ENCODE measurements around the gene EXOSC10.
"Not testable (repeated sequence)": the region's sequence is repeated elsewhere in the genome, so short reads cannot be mapped to it uniquely, and the experiment has no call there.

Gene EXOSC10

DNA sequence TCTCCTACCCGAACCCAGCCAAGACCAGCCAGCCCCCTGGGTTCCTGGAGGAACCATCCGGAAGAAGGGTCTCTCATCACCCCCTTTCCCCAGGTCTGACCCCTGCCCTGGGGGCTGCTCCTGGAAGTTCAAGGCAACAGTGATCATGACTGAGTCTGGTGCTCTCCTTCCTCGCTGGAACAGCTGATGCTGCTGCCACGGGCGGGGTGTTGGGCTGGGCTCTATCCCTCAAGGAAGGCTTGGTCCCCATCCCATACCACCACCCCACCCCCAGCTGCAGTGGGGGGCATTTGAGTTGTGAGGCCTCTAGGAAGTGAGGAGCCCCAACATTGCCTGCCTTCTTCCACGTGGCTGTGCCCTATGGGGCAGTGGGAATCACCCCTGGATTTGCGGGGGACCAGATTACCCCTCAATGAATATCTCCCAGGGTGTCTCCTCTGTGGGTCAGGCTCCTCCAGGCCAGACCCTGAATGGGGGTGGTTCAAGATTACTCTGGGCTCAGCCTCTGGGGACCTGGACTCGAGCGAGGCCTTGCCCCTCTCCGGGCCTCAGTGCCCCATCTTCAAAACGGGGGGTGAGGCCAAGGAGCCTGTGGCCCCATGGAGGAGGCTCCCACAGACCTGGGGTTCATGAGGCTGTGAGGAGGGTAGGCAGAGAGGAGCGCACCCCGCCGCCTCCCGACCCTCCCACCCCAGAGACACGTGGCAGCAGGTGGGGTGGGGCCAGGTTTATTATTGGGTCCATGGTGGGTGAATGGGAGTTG, 55.4 kb downstream of the EXOSC10 start:
- no peak for DNase-seq (ENCODE audit: low read depth in 2 of 2)

DNA sequence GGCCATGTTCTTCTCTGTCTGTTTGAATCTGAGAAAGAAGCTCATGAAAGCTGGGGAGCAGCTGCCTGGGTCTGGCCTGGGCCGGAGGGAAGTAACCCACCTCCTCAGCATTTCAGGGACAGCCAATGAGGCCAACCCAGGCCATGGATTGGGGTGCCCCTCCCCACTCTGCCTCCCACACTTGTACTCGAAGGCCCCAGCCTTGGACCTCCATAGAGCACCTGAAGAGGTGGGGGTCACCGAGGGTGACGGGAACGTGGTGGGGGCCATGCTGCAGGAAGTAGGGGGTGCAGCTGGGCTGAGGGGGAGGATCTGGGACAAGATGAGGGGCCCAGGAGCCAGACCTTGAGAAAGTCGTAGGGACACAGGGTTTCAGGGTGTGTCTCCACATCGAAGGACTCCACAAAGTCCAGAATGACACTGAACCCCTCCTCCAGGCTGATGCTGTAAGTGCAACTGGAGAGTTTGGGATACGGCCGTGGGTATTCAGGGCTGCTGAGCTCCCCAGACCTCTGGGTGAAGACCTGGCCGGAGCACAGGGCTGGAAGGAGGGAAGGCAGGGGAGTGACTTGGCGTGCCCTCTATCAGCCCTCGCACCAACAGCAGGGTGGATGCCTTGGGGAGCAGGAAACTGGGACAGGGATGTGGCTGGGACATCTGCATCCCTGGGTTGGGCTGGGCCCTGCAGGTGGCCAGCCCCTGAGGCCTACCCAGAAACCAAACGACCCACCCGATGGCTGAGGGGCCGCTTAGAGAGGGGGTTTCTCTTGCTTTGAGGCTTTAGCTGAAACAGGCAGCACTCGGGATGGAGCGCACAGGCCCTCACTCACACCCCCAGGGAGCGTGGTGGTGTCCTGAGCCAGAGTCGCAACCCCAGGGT, 56.4 kb downstream of the EXOSC10 start:
- DNase-seq (ENCODE audit: low read depth in 2 of 2) = no peak

- DNase-seq (ENCODE audit: low read depth in 2 of 2) = no peak
These were observed 57.6 kb downstream of the EXOSC10 start for GRCh38 chr1:11042065-11042464.

DNA sequence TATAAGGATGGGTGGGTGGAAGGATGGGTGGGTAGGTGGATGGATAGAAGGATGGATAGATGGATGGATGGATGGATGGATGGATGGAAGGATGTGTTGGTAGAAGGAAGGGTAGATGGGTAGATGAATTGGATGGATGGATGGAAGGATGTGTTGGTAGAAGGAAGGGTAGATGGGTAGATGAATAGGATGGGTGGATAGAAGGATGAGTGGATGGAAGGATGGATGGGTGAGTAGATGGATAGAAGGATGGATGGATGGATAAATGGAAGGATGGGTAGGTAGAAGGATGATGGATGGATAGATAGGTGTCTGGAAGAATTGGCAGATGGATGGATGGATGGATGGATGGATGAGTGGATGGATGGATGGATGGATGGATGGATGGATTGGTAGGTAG, 58.6 kb downstream of the EXOSC10 start:
- no peak for DNase-seq (ENCODE audit: low read depth in 2 of 2)

DNA sequence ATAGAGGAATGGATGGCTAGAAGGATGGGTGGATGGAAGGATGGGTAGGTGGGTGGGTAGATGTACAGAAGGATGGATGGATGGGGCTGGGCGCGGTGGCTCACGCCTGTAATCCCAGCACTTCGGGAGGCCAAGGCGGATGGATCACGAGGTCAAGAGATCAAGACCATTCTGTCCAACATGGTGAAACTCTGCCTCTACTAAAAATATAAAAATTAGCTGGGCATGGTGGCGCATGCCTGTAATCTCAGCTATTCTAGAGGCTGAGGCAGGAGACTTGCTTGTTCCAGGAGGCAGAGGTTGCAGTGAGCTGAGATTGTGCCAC, 59.6 kb downstream of the EXOSC10 start:
- not testable (repeated sequence) for DNase-seq (ENCODE audit: low read depth in 2 of 2)

DNA sequence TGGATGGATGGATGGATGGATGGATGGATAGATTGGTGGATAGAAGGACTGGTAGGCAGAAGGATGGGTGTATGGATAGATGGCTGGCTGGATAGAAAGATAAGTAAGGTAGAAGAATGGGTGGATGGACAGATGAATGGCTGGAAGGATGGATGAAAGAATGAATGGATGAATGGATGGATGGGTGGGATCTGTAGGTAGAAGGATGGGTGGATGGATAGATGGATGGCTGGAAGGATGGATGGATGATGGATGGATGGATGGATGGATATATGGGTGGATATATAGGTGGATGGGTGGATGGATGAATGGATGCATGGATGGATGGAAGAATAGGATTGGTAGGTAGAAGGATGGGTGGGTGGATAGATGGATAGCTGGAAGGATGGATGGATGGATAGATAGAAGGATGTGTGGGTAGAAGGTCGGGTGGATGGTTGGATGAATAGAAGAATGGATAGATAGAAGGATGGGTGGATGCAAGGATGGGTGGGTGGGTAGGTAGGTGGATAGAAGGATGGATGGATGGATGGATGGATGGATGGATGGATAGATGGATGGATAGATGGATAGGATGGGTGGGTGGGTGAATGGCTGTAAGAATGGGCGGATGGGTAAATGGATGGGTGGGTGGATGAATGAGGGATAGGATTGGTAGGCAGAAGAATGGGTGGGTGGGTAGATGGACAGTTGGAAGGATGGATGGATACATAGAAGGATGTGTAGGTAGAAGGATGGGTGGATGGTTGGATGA, 60.1 kb downstream of the EXOSC10 start:
- no peak for DNase-seq (ENCODE audit: low read depth in 2 of 2)

DNA sequence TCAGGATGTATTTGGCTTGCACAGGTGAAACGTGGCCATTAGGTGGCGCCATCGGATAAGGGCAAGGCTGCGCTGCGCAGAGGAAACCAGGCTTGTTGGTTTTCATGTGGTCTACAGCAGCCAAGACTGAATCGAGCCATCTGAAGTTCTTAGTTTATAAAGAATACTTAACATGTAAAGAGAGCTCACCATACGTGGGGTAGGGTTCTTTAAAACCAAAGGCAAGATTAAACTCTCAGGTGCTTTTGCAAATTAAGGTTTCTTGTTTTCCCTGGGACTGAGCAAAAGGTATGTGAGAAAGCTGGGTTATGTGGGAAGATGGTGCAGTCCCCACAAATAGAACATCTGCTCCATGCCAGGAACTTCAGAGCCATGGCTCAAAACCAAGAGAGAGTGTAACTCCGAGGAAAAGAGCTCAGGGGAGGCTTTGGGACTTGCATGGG, 61.9 kb downstream of the EXOSC10 start:
- DNase-seq (ENCODE audit: low read depth in 2 of 2) = peak; percentile 75 to 89

GRCh38 chr1:11037019-11037739, 62.5 kb downstream of the EXOSC10 start:
- DNase-seq (ENCODE audit: low read depth in 2 of 2) = not testable (repeated sequence)

- no peak for DNase-seq (ENCODE audit: low read depth in 2 of 2)
These were observed 67.9 kb downstream of the EXOSC10 start for GRCh38 chr1:11031624-11032262.

DNA sequence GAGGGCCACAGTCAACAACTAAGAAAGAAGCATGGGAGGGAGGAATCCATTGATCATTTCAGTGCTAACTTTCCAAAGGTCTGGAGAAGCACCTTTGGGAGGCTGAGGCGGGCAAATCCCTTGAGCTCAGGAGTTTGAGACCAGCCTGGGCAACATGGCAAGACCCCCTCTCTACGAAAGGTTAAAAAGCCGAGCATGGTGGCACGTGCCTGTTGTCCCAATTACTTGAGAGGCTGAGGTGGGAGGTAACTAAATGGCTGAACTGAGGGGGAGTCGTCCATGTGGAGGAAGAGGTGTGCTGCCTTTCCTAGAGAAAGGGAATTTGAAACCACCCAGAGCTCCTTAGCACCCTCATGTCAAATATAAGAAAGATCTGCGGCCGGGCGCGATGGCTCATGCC, 68.8 kb downstream of the EXOSC10 start:
- DNase-seq (ENCODE audit: low read depth in 2 of 2) = no peak

DNA sequence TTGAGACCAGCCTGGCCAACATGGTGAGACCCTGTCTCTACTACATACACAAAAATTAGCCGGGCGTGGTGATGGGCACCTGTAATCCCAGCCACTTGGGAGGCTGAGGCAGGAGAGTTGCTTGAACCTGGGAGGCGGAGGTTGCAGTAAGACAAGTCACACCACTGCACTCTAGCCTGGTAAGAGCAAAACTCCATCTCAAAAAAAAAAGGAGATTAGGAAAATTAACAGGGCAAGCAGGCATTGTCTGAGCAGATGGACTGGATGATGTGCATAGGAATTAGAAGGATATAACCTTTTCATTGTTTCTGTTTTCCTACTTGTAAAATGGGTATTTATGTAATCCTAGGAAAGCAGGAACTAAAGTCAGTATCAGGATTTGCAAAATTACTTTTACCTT, 71.7 kb downstream of the EXOSC10 start:
- no peak for DNase-seq (ENCODE audit: low read depth in 2 of 2)

DNA sequence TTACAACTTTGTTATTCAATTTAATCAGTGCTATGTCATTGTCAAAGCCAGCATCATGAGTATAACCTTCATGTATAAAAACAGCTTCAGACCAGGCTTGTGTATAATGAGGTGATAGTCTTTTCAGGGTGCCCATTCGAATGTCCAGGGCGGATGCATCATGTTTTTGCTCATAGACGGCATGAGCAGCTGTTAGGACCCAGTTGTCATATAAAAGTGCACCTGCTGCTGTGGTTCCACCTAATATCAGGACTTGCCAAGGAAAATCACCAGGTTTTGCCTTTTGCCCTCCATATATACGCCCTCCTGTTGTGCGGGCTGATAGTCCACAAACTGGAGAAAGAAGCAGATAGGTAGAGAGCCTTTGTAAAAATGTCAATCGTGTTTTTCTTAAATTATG, 72.4 kb downstream of the EXOSC10 start:
- no peak for DNase-seq (ENCODE audit: low read depth in 2 of 2)

- DNase-seq (ENCODE audit: low read depth in 2 of 2) = no peak
These were observed 72.8 kb downstream of the EXOSC10 start for GRCh38 chr1:11026903-11027302.

DNA sequence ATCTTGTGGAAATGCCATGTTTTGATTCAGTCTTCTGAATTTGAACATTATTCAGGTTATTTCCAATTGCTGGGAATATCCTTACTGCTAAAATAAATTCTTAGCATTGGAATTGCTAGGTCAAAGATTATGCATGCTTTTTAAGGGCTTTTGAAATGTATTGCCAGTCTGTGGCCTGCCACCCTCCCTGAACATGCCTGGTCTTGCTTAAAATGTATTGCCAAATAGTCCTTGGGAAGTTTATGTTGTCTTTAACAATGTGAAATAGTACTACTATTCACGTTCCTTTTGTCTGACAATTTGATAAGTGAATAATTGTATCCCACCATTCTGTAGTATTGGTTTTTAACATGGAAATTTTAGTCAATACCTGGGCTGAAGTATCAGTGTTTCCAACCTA, 73.6 kb downstream of the EXOSC10 start:
- no peak for DNase-seq (ENCODE audit: low read depth in 2 of 2)

GRCh38 chr1:11025618-11026017, 74.1 kb downstream of the EXOSC10 start:
- DNase-seq (ENCODE audit: low read depth in 2 of 2) = no peak

DNA sequence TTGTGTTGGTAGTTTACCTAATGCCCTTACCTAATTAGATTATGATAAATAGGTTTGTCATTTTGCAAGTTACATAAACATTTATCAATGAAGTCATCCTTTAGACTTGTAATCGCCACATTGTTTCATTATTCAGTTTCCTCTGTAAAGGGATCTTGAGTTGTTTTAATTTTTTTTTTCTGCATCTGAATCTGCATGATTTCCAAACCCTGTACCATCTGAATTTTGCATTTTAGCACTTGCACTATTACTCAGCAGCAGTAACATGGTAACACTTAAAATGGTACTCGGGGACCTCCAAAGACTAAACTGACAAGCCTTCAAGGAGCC, 74.8 kb downstream of the EXOSC10 start:
- DNase-seq (ENCODE audit: low read depth in 2 of 2) = no peak

DNA sequence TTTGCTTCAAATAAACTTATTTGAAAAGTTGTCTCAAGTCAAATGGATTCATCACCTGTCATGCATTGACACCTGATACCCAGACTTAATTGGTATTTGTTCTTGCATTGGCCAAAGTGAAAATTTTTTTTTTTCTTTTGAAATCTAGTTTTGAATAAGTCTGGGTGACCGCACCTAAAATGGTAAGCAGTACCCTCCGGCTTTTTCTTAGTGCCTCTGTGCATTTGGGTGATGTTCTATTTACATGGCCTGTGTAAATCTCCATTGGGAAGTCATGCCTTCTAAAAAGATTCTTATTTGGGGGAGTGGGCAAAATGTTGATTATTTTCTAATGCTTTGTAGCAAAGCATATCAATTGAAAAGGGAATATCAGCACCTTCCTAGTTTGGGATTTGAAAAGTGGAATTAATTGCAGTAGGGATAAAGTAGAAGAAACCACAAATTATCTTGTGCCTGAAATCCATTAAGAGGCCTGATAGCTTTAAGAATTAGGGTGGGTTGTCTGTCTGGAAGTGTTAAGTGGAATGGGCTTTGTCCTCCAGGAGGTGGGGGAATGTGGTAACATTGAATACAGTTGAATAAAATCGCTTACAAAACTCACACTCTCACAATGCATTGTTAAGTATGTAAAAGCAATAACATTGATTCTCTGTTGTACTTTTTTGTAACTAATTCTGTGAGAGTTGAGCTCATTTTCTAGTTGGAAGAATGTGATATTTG, 75.4 kb downstream of the EXOSC10 start:
- no peak for DNase-seq (ENCODE audit: low read depth in 2 of 2)

DNA sequence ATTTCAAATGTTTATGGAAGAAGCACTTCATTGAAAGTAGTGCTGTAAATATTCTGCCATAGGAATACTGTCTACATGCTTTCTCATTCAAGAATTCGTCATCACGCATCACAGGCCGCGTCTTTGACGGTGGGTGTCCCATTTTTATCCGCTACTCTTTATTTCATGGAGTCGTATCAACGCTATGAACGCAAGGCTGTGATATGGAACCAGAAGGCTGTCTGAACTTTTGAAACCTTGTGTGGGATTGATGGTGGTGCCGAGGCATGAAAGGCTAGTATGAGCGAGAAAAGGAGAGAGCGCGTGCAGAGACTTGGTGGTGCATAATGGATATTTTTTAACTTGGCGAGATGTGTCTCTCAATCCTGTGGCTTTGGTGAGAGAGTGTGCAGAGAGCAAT, 76.5 kb downstream of the EXOSC10 start:
- no peak for DNase-seq (ENCODE audit: low read depth in 2 of 2)

GRCh38 chr1:11019971-11020370, 79.7 kb downstream of the EXOSC10 start:
- no peak for DNase-seq (ENCODE audit: low read depth in 2 of 2)

- not testable (repeated sequence) for DNase-seq (ENCODE audit: low read depth in 2 of 2)
These were observed 80.3 kb downstream of the EXOSC10 start for GRCh38 chr1:11019358-11019757.

Measured in stimulated activated CD4-positive, alpha-beta T cell treated with anti-CD3 and anti-CD28 coated beads, Interleukin-12 subunit alpha, Interleukin-12 subunit beta, amount 100 ng/mL, for 24 hours (primary cell).